HS-27A (cell line): ENCODE measurements around the gene KCNN3.
"Not testable (repeated sequence)": the region's sequence is repeated elsewhere in the genome, so short reads cannot be mapped to it uniquely, and the experiment has no call there.

Experiments used
- DNase-seq: peaks from one replicate; pipeline ENCODE4 v3.0.0-alpha.2; 2012; ENCODE audit warnings: low read depth, missing footprints

Gene KCNN3

DNA sequence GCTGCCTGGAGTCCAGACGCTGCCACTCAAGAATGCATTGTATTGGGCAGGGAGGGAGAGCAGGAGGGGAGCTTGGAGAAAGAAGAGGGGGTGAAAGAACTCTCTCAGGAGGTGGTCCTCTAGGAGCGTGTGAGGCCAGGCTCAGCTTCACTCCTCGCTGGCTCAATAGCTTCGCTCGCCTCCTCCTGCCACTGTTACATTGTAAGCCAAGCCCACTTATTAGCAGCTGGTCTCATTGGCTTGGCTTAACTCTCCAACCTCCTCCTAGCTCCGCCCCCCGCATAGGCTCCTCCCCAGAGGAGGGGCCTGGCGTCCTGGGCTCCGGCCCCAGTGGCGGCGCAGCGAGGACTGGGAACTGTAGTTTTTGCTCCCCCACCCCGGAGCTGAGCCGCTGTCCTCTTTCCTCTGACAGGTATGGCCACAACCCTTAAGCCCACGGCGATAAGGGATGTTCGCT, at the start of gene KCNN3:
Gene KCNN3 (minus strand): TSS at position 167 of the 457 bp plus-strand sequence. CDS start 317 bp downstream, outside the sequence.
- no peak for DNase-seq

DNA sequence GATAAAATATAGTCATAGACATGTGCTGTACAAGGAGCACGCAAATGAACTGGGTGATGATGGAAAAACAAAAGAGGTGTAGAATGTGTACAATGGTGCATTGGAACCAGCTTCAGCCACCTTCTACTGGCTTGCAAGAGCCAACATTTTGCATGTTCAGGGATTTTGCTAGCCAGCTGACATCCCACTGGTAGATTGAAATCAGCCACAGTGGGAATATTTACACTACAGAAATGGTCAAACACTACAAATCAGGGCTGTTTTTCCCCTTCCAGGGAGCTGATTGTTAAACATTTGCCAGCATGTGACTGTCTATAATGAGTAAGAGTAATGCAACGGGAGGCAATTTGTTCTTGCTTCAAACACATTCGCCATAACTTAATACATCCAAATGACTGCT, 43.2 kb upstream of the KCNN3 start:
- DNase-seq, result no peak

GRCh38 chr1:154912755-154913154, 42.7 kb upstream of the KCNN3 start:
- no peak for DNase-seq

DNA sequence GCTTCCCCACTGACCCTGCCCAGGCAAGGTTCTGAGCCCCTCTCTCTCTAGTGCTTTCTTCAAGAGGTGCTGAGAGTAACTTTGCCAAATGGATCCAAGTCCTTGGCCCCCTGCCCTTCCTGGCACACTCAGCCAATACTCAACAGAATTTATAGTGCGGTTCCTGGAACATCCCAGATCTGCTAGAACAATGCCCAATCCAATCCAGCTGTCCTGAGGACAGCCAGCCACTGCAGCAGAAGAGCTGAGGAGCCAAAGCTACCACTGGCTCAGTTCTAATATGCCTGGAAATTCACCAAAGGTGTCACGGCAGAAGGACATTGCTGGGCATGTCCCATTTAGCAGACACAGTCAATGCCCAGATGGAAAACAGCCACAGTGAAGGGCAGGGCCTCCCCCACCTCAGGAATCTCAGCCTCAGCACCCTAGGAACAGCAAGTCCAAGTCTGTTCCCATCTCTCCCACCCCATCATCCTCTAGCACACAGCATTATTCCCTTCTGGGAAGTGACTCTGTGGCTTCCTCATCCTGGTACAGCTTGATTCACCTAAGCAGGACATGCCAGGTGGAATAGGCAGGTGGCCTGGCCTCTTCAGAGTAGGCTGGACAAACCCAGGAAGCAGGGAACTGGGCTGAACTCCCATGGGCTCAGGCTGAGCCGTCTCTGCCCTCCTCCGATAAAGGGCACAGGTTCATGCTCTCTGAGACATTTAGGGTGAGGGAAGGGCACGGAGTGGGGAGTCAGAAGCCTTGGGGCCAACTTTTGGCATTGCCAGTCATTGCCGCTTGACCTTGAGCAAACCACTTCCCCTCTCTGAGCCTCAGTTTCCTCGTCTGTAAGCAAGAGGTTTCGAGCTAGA, 41.8 kb upstream of the KCNN3 start:
- no peak for DNase-seq

GRCh38 chr1:154910851-154911250, 40.8 kb upstream of the KCNN3 start:
- DNase-seq, result no peak

DNA sequence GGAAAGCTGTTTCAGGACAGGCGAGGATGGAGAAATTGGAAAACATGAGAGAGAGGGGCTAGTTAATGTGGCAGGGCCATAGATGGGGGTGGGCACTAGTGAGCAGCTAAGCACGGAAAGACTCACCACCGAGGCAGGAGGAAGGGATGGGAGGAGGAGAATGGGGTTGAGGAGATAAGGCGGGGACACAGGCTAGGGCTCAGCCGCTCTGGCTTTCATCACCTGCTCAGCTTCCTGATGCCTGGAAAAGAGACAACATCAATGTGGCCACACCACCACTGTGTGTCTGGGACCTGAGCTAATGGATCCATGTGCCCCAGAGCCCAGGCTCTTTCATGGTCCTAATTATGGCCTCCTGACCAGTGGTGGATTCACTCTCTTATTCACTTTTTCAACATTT, 38.9 kb upstream of the KCNN3 start:
- no peak for DNase-seq

GRCh38 chr1:154908129-154908528, 38.0 kb upstream of the KCNN3 start:
- not testable (repeated sequence) for DNase-seq

GRCh38 chr1:154906621-154907081, 36.6 kb upstream of the KCNN3 start:
- DNase-seq, result no peak

GRCh38 chr1:154902938-154903566, 33.0 kb upstream of the KCNN3 start:
- no peak for DNase-seq

DNA sequence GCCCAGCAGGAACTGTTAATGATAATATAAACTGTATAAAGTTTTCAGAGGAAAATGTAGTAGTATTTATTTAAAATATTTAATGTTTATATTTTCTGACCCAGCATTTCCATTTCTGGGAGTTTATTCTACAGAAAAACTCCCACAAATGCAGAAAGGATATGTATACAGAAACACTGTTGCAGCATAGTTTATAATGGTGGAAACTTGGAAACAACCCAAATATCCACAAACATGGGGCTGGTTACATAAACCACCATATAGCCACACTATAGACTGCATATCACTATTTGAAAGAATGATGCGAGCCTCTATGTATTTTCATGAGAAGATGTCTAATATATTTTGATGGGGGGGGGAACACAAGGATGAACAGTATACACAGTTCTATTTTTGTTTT, 31.5 kb upstream of the KCNN3 start:
- no peak for DNase-seq

- no peak for DNase-seq
These were observed 29.0 kb upstream of the KCNN3 start for GRCh38 chr1:154899041-154899440.

- no peak for DNase-seq
These were observed 26.7 kb upstream of the KCNN3 start for GRCh38 chr1:154896771-154897286.

DNA sequence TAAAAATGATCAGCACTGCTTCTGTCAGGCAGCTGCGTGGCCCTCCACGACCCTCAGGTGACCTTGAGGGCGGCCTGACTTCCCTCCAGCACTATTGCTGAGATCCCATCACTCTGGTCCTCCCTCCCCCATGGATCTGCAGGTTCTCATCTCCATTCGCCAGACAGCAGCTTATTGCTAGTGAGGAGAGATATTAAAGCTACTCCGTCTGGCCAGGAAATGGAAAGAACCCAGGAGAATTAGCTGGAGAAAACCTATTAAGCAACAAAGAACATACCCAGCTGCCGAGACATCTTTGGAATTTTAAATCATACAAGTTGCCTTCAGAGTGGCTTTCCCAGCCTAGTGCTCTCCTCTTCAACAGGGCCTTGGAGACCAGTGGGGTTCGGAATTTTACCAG, 25.7 kb upstream of the KCNN3 start:
- no peak for DNase-seq

GRCh38 chr1:154891452-154891851, 21.4 kb upstream of the KCNN3 start:
- DNase-seq, result no peak

DNA sequence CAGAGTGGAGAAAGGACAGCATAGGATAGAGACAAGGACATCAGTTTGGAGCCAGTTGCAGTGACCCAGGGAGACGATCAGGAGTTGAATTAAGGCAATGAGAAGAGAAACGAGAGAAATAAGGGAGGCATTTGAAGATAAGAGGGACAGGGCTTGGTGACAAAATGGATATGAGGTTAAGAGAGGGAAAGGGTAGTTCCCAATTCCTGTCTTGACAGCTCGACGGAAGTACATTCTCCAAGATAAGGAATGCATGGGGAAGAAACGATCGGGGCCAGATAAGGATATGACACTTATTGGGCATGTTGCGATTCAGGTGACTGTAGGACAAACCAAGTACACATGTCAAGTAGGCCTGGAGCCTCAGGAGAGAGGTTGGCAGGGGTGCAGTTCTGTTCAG, 18.7 kb upstream of the KCNN3 start:
- no peak for DNase-seq

DNA sequence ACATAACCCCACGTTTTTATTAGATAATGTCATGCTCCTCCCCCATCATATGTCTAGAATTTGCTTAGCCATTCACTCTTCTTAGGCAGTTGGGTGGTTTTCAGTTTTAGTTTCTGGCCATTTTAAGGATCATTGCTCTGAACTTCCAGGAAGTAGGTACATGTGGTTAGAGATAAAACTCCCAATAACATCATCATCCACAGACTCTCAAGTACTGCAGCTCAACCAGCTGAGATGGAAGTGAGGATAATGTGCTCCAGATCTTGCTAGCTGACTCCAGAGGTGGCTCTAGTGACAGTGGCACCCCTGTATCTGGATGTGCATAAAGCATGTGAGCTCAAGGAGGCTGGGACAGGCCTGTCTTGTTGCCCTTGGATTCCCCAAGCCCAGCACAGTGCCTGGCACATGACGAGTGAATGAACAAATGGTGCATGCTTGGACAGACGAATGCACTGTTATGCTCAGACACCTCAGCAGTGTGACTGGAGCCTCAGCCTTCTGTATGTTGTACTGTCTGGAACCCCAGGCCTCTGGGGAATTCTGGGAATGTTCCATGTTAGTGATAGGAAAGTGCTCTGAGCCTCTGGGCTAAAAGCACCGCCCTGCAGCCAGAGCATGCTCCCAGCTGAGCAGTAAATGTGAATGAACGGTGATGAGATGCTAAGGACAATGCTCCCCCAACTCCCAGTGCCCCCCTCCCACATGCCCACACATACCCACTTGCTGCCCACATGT, 16.4 kb upstream of the KCNN3 start:
- DNase-seq, result no peak

- DNase-seq, result no peak
These were observed 15.0 kb upstream of the KCNN3 start for GRCh38 chr1:154884869-154885701.

GRCh38 chr1:154883919-154884868, 14.1 kb upstream of the KCNN3 start:
- no peak for DNase-seq

DNA sequence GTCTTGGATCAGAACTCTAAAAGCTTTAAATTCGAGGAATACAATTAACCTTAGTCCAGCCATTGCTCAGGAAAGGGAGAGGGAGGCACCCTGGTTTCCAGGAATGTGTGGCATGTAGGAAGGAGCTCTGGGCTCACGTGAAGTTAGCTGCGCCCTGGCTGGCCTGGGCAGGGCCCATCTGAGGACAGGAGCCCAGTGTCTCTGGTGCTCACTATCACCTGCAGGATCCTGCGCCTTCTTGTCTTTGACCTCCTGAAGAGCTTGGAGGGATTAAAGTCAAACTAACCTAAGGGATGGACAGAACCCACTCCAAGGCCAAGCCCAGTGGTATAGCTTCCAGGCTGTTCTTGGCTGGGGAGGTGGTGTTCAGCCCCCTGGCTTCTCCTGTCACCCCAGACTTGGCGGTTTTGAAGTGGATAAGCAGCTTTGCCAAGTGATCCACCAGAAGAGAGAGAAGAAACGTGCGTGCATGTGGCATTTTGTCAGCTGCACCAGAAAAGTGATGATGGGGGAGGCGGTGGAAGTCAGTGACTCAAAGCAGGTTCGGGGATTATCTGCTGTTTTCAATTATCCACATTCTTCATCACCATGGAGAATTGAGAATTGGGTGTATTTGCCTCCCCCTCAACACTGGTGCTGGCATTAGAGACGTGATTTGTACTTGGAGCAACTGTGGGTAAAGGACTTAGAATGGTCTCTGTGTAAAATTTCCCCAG, 11.9 kb upstream of the KCNN3 start:
- DNase-seq, result no peak

- DNase-seq, result no peak
These were observed 10.6 kb upstream of the KCNN3 start for GRCh38 chr1:154880671-154881070.
